ENCODE data around the gene SMIM45.

The SMIM45 gene

GRCh38 chr22:41966607-41967240 lies 14.8 kb downstream of the SMIM45 start (continued):
- TF ChIP-seq PBX3 (IDR thresholded peaks at IDR 0.05; ENCODE audit: insufficient replicate concordance, low read depth, low read length) (no peak), POLR2AphosphoS5 (IDR thresholded peaks at IDR 0.05; ENCODE audit: low read length) (no peak), NFYB (IDR thresholded peaks at IDR 0.05; ENCODE audit: insufficient read depth, low read depth, low read length) (no peak)

GRCh38 chr22:41968601-41969000 lies 16.7 kb downstream of the SMIM45 start:
- BruUV-seq (replicated peaks) = no TSS peak
- FAIRE-seq = no peak
- ATAC-seq = no peak
- SMC1A ChIA-PET (ENCODE audit: uncharacterized antibody, unreplicated experiment) = interaction anchor here (0.9 to 5.1 kb wide), 4 partner anchors 108 to 468 kb away, joined by 3 to 33 read pairs (median 10); partner anchors contain the start of gene NDUFA6
- RAD21 ChIA-PET (ENCODE audit: unreplicated experiment) = interaction anchor here (0.9 to 3.6 kb wide), 4 partner anchors 63 to 472 kb away, joined by 3 to 24 read pairs (median 6); partner anchors contain the start of gene NDUFA6
- no peak overlapping the region for H3K4me2 ChIP-seq (ENCODE audit: control insufficient read depth, insufficient read depth)
- no peaks in the 10 kb centered on the region for H3K4me1 ChIP-seq (ENCODE audit: control insufficient read depth, insufficient read depth, low read length)
- no peak overlapping the region for H3K4me3 ChIP-seq
- H3K79me2 ChIP-seq (ENCODE audit: control insufficient read depth, insufficient read depth, low read length) = no peaks in the 10 kb centered on the region
- CTCF ChIA-PET = interaction anchor here (0.6 to 6.3 kb wide), 10 partner anchors 62 to 505 kb away, joined by 3 to 57 read pairs (median 6); partner anchors contain the start of gene NDUFA6
- in situ Hi-C loops (cut with MboI) = loop anchor here (5.0 kb wide), 1 partner anchor 469 kb away; no protein-coding TSS in a partner anchor
- H2AFZ ChIP-seq (ENCODE audit: control insufficient read depth, low read depth, low read length) = no peak overlapping the region
- H3K36me3 ChIP-seq (ENCODE audit: control insufficient read depth in 2 of 2, insufficient read depth in 2 of 2, low read length in 1 of 2) = no peaks in the 10 kb centered on the region
- TF ChIP-seq YBX1 (IDR thresholded peaks at IDR 0.05) (no peak), ATF2 (IDR thresholded peaks at IDR 0.05; ENCODE audit: low read length) (no peak)
- WGBS (ENCODE audit: insufficient coverage, insufficient replicate concordance, low lambda C conversion rate, missing lambda C conversion rate) = 55% methylated on average over 9 of the region's 9 CpGs
- no peak overlapping the region for H3K27ac ChIP-seq (ENCODE audit: control insufficient read depth, insufficient read depth)
- H3K9me3 ChIP-seq (replicated peaks; ENCODE audit: control insufficient read depth, insufficient read depth, low read length) = no peaks in the 10 kb centered on the region
- POLR2A ChIA-PET = interaction anchor here (0.5 to 1.1 kb wide), 3 partner anchors 121 to 451 kb away, joined by 3 to 10 read pairs (median 7); no protein-coding TSS in a partner anchor
- H3K9ac ChIP-seq (ENCODE audit: control insufficient read depth, insufficient read depth, low read length) = no peak overlapping the region
- H3K27me3 ChIP-seq (replicated peaks in 1 of 2; ENCODE audit: control insufficient read depth in 2 of 2, insufficient read depth in 2 of 2, low read length in 1 of 2) = no peaks in the 10 kb centered on the region
- H4K20me1 ChIP-seq (ENCODE audit: control insufficient read depth, insufficient read depth) = no peaks in the 10 kb centered on the region
- no peak for DNase-seq (ENCODE audit: low read depth, low spot score)
- intact Hi-C loops (cut with micrococcal nuclease; ENCODE audit: unreplicated experiment) = loop anchor here (5.0 to 10.0 kb wide), 4 partner anchors 104 to 584 kb away; partner anchors contain the start of genes NAGA, PHETA2 and SERHL2
